ENCODE data around the gene TUBB1. TPM values are rescaled to one million over a fixed set of nuclear protein-coding genes. Genes with fewer than 3 reads are reported as not detected.

Gene TUBB1
- polyA plus RNA-seq, 1 experiment = 0.01 TPM

DNA sequence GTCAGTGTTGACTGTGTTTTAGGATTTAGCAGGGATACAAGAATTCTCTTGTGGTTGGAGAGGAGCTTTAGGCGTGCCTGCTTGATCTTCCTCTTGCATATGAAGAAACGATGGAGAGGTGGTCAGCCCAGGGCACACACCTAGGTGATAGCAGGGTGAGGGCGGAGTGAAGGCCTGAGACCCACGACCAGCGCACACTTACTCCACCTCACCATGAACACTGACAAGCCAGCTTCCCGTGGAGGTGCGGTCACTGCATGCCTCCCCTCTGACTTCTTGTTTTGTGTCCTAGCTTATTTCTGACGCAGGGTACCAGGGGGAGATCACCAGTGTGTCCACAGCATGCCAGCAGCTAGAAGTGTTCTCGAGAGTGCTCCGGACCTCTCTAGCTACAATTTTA is 30.0 kb upstream of the TUBB1 start:
- no peaks in the 10 kb centered on the region for H3K27me3 ChIP-seq (ENCODE audit: control insufficient read depth, insufficient read depth, low read length)
- TF ChIP-seq, protein P1, sequence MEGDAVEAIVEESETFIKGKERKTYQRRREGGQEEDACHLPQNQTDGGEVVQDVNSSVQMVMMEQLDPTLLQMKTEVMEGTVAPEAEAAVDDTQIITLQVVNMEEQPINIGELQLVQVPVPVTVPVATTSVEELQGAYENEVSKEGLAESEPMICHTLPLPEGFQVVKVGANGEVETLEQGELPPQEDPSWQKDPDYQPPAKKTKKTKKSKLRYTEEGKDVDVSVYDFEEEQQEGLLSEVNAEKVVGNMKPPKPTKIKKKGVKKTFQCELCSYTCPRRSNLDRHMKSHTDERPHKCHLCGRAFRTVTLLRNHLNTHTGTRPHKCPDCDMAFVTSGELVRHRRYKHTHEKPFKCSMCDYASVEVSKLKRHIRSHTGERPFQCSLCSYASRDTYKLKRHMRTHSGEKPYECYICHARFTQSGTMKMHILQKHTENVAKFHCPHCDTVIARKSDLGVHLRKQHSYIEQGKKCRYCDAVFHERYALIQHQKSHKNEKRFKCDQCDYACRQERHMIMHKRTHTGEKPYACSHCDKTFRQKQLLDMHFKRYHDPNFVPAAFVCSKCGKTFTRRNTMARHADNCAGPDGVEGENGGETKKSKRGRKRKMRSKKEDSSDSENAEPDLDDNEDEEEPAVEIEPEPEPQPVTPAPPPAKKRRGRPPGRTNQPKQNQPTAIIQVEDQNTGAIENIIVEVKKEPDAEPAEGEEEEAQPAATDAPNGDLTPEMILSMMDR (IDR thresholded peaks at IDR 0.05; ENCODE audit: insufficient read depth, low read depth, low read length) = no peak
- H3K4me3 ChIP-seq (ENCODE audit: low read depth, low read length) = no peak overlapping the region
- H3K36me3 ChIP-seq (ENCODE audit: control insufficient read depth, insufficient read depth, low read length) = peaks cover 50% of the 10 kb centered on the region
- POLR2A ChIA-PET = no interaction called here
- CTCF ChIA-PET = interaction anchor here (1.6 kb wide), 1 partner anchor 12 kb away, joined by 5 read pairs; no protein-coding TSS in a partner anchor
- no peak for DNase-seq (ENCODE audit: low read depth)

- POLR2A ChIA-PET = no interaction called here
- peaks cover 55% of the 10 kb centered on the region for H3K36me3 ChIP-seq (ENCODE audit: control insufficient read depth, insufficient read depth, low read length)
These were observed 28.4 kb upstream of the TUBB1 start for GRCh38 chr20:58990651-58991445.

GRCh38 chr20:58991715-58992114 is 27.5 kb upstream of the TUBB1 start:
- ChIA-PET POLR2A (no interaction called here), CTCF (no interaction called here)
- no peak overlapping the region for H3K4me3 ChIP-seq (ENCODE audit: low read depth, low read length)
- H3K27me3 ChIP-seq (ENCODE audit: control insufficient read depth, insufficient read depth, low read length) = no peaks in the 10 kb centered on the region
- no peak for DNase-seq (ENCODE audit: low read depth)
- TF ChIP-seq, protein P1 (IDR thresholded peaks at IDR 0.05; ENCODE audit: insufficient read depth, low read depth, low read length) = no peak
- peaks cover 58% of the 10 kb centered on the region for H3K36me3 ChIP-seq (ENCODE audit: control insufficient read depth, insufficient read depth, low read length)

More at GRCh38 chr20:58990651-58991445, 28.4 kb upstream of the TUBB1 start:
- CTCF ChIA-PET = interaction anchor here (1.6 kb wide), 1 partner anchor 10 kb away, joined by 5 read pairs; no protein-coding TSS in a partner anchor
- TF ChIP-seq, protein P1 (IDR thresholded peaks at IDR 0.05; ENCODE audit: insufficient read depth, low read depth, low read length) = no peak
- Histone ChIP-seq H3K4me3 (ENCODE audit: low read depth, low read length) (no peak overlapping the region), H3K27me3 (ENCODE audit: control insufficient read depth, insufficient read depth, low read length) (no peaks in the 10 kb centered on the region)
- DNase-seq (ENCODE audit: low read depth) = no peak

- peaks cover 58% of the 10 kb centered on the region for H3K36me3 ChIP-seq (ENCODE audit: control insufficient read depth, insufficient read depth, low read length)
- no peak for DNase-seq (ENCODE audit: low read depth)
- POLR2A ChIA-PET = interaction anchor here (0.6 kb wide), 1 partner anchor 353 kb away, joined by 4 read pairs; no protein-coding TSS in a partner anchor
These were observed 26.3 kb upstream of the TUBB1 start for GRCh38 chr20:58992911-58993310.

More at GRCh38 chr20:58992911-58993310, 26.3 kb upstream of the TUBB1 start:
- Histone ChIP-seq H3K4me3 (ENCODE audit: low read depth, low read length) (no peak overlapping the region), H3K27me3 (ENCODE audit: control insufficient read depth, insufficient read depth, low read length) (no peaks in the 10 kb centered on the region)
- TF ChIP-seq, protein P1 (IDR thresholded peaks at IDR 0.05; ENCODE audit: insufficient read depth, low read depth, low read length) = no peak
- CTCF ChIA-PET = interaction anchor here (0.8 kb wide), 1 partner anchor 8 kb away, joined by 3 read pairs; no protein-coding TSS in a partner anchor
